Endothelial cell of umbilical vein (primary cell): Measurements from ENCODE around the gene HPX. TPM values are rescaled to one million over a fixed set of nuclear protein-coding genes. Genes with fewer than 3 reads are reported as not detected.

Source experiments
- BruUV-seq: library from RNA; stranded (reverse); fragments of 400-500 nt; replicated peaks from 2 replicates; lab custom pipeline; 2021; lab: Mats Ljungman, UMichigan
- CTCF ChIA-PET: fragments of 300-600, 350-600 bp; sonication (Branson Sonifier 250); formaldehyde crosslinking; loops from one replicate; lab custom pipeline; 2021; ENCODE audit warnings: antibody characterized with exemption, inconsistent platforms; lab: Charles Lee
- POLR2A ChIA-PET: fragments of 300-600, 350-600 bp; sonication (Branson Sonifier 250); formaldehyde crosslinking; loops from one replicate; lab custom pipeline; 2021; ENCODE audit warnings: antibody characterized with exemption, inconsistent platforms; lab: Charles Lee
- DNase-seq: peaks from one replicate; pipeline ENCODE4 v3.0.0-alpha.2; 2011; ENCODE audit warnings: low read depth, low spot score
- FAIRE-seq: peaks from 2 replicates; lab custom pipeline; 2011; peaks lifted over from hg19 to GRCh38; lab: Jason Lieb, UNC
- H2AFZ ChIP-seq: 2 replicates; pipeline ENCODE4 v1.6.0; 2012; ENCODE audit warnings: low read depth, low read length, control low read depth, inconsistent platforms
- H3K27ac ChIP-seq: 2 replicates; pipeline ENCODE4 v1.5.1; 2011; ENCODE audit warnings: low read depth, mild to moderate bottlenecking, control low read depth, low read length, moderate library complexity; ENCODE audit not compliant: insufficient read depth
- H3K27me3 ChIP-seq, 2 experiments: 2 replicates each; pipeline versions ENCODE4 v1.6.0 to v1.6.1; 2011; ENCODE audit warnings: low read length in 2 of 2, mixed read lengths in 1 of 2; ENCODE audit not compliant: control insufficient read depth in 2 of 2, insufficient read depth in 2 of 2
- H3K36me3 ChIP-seq, 2 experiments: 2 replicates in 1 of 2; 3 replicates in 1 of 2; pipeline ENCODE4 v1.5.1; 2011; ENCODE audit warnings: low read length in 2 of 2, mild to moderate bottlenecking in 1 of 2, moderate library complexity in 1 of 2; ENCODE audit not compliant: control insufficient read depth in 2 of 2, insufficient read depth in 2 of 2; ENCODE audit errors: extremely low read depth in 1 of 2
- H3K4me1 ChIP-seq: 3 replicates; pipeline ENCODE4 v1.5.1; 2011; ENCODE audit warnings: mild to moderate bottlenecking, low read length; ENCODE audit not compliant: control insufficient read depth, insufficient read depth; ENCODE audit errors: extremely low read depth
- H3K4me2 ChIP-seq: 2 replicates; pipeline ENCODE4 v1.6.1; 2011; ENCODE audit warnings: low read length, control low read depth, mixed read lengths; ENCODE audit not compliant: insufficient read depth
- H3K4me3 ChIP-seq, 3 experiments: fragments of 200-600 bp in 1 of 3; sonication (generic), shearing (Covaris generic) in 1 of 3; replicated peaks in 1 of 3; 2 replicates each; pipeline ENCODE4 v1.5.1; 2011 to 2016; ENCODE audit warnings: control low read depth in 3 of 3, low read length in 3 of 3, mild to moderate bottlenecking in 2 of 3, inconsistent platforms in 1 of 3, low read depth in 1 of 3, moderate library complexity in 1 of 3; ENCODE audit not compliant: insufficient read depth in 1 of 3
- H3K79me2 ChIP-seq: 2 replicates; pipeline ENCODE4 v1.6.0; 2012; ENCODE audit warnings: low read length, inconsistent platforms; ENCODE audit not compliant: control insufficient read depth, insufficient read depth
- H3K9ac ChIP-seq: replicated peaks from 2 replicates; pipeline ENCODE3; 2011; ENCODE audit warnings: low read length, control low read depth; ENCODE audit not compliant: insufficient read depth; ENCODE audit errors: extremely low read depth
- H3K9me1 ChIP-seq: replicated peaks from 3 replicates; pipeline ENCODE4 v1.6.0; 2011; ENCODE audit warnings: mild to moderate bottlenecking, low read length; ENCODE audit not compliant: control insufficient read depth, insufficient read depth; ENCODE audit errors: extremely low read depth
- H3K9me3 ChIP-seq: replicated peaks from 2 replicates; pipeline ENCODE4 v1.5.1; 2012; ENCODE audit warnings: low read length, inconsistent platforms; ENCODE audit not compliant: control insufficient read depth, insufficient read depth
- H4K20me1 ChIP-seq: replicated peaks from 2 replicates; pipeline ENCODE3; 2011; ENCODE audit warnings: mild to moderate bottlenecking, low read length; ENCODE audit not compliant: control insufficient read depth, insufficient read depth; ENCODE audit errors: extremely low read depth
- CTCF ChIP-seq, 2 donors: IDR thresholded peaks; 1 replicate in 1 of 2; 2 replicates in 1 of 2; pipeline ENCODE4 v1.5.1; 2011; ENCODE audit warnings: low read length in 2 of 2, mild to moderate bottlenecking in 2 of 2, moderate library complexity in 2 of 2, control low read depth in 1 of 2, inconsistent platforms in 1 of 2, low read depth in 1 of 2; ENCODE audit not compliant: insufficient read depth in 1 of 2; ENCODE audit errors: extremely low read depth in 1 of 2
- EZH2 ChIP-seq: IDR thresholded peaks from 2 replicates; pipeline ENCODE4 v1.6.1; 2012; ENCODE audit warnings: borderline replicate concordance, low read depth, mild to moderate bottlenecking, moderate library complexity, low read length, inconsistent platforms; ENCODE audit not compliant: severe bottlenecking
- FOS ChIP-seq: IDR thresholded peaks from 2 replicates; pipeline ENCODE4 v1.6.1; 2011; ENCODE audit warnings: mild to moderate bottlenecking, low read length, moderate library complexity, borderline replicate concordance; ENCODE audit not compliant: insufficient read depth
- GATA2 ChIP-seq: IDR thresholded peaks from 2 replicates; pipeline ENCODE4 v1.7.0; 2011; ENCODE audit warnings: low read depth, mild to moderate bottlenecking, moderate library complexity, mixed read lengths, low read length; ENCODE audit not compliant: insufficient read length, insufficient read depth
- JUN ChIP-seq: IDR thresholded peaks from 2 replicates; pipeline ENCODE4 v1.6.1; 2011; ENCODE audit warnings: borderline replicate concordance, low read depth; ENCODE audit not compliant: insufficient read length, insufficient read depth
- MAX ChIP-seq: IDR thresholded peaks from 2 replicates; pipeline ENCODE4 v1.6.1; 2011; ENCODE audit not compliant: insufficient read depth, insufficient read length
- MYC ChIP-seq: IDR thresholded peaks from one replicate; pipeline ENCODE4 v1.6.1; 2011; ENCODE audit warnings: mild to moderate bottlenecking, low read depth, low read length
- POLR2A ChIP-seq: IDR thresholded peaks from 2 replicates; pipeline ENCODE4 v1.6.1; 2012; ENCODE audit warnings: low read depth, mild to moderate bottlenecking, control low read depth, low read length
- POLR2AphosphoS5 ChIP-seq: IDR thresholded peaks from 2 replicates; pipeline ENCODE4 v1.6.1; 2012; ENCODE audit warnings: low read depth, mild to moderate bottlenecking, control low read depth, low read length, moderate library complexity; ENCODE audit not compliant: insufficient read depth
- dilution Hi-C: fragments of 300-500 bp; cut with MboI; formaldehyde crosslinking; loops from one replicate; pipeline ENCODE4 v1.15.0; 2019; ENCODE audit warnings: low sequenced_read_pairs; ENCODE audit not compliant: extremely low pct_ligation_motif_present
- intact Hi-C: fragments of 100-400 bp; cut with micrococcal nuclease; formaldehyde crosslinking; loops from one replicate; pipeline ENCODE4 v1.10.0; 2022
- polyA plus RNA-seq, 4 experiments: library from polyadenylated mRNA; depleted of rRNA in 3 of 4; stranded (reverse) in 3 of 4; unstranded in 1 of 4; fragments of >200 nt; gene quantifications; 2 replicates each; pipeline versions ENCODE4 v1.2.1 to v1.2.3, GENCODE V29; 2011 to 2012; ENCODE audit warnings: missing spikeins in 1 of 4
- total RNA-seq: library from RNA; stranded (reverse); gene quantifications from 2 replicates; pipeline ENCODE4 v1.2.3, GENCODE V29; 2021

The HPX gene
- total and polyA plus RNA-seq, 2 donors (not counting 3 experiments of a cell fraction or from before 2014, with no cell fraction given): 1.3 to 1.5 TPM

- BruUV-seq: no TSS peak
- no peak for DNase-seq
- FAIRE-seq: no peak
- H3K79me2 ChIP-seq: no peaks in the 10 kb centered on the region
- peaks cover 0 to 10% of the 10 kb centered on the region in 2 experiments for H3K36me3 ChIP-seq
- intact Hi-C loops (no loop called here), dilution Hi-C loops (no loop called here)
- no peak overlapping the region for H3K4me2 ChIP-seq
- no peaks in the 10 kb centered on the region for H4K20me1 ChIP-seq
- no peak overlapping the region for H3K4me3 ChIP-seq
- ChIA-PET POLR2A (no interaction called here), CTCF (interaction anchor here (1.3 to 2.6 kb wide), 4 partner anchors 10 to 33 kb away, joined by 5 to 12 read pairs (median 11); no protein-coding TSS in a partner anchor)
- no peak overlapping the region for H3K27ac ChIP-seq
- H3K9me3 ChIP-seq: no peaks in the 10 kb centered on the region
- no peaks in the 10 kb centered on the region for H3K9me1 ChIP-seq
- no peak overlapping the region for H2AFZ ChIP-seq
- no peaks in the 10 kb centered on the region for H3K27me3 ChIP-seq
- no peak overlapping the region for H3K9ac ChIP-seq
- H3K4me1 ChIP-seq: no peaks in the 10 kb centered on the region
- TF ChIP-seq CTCF (IDR thresholded peaks at IDR 0.05; ENCODE audit: extremely low read depth in 1 of 2, insufficient read depth in 1 of 2, low read depth in 1 of 2, low read length in 2 of 2) (no peak), JUN (no peak), FOS (no peak), POLR2AphosphoS5 (no peak), MAX (no peak), MYC (no peak), GATA2 (no peak), POLR2A (no peak), EZH2 (no peak)
These were observed 29.9 kb downstream of the HPX start for GRCh38 chr11:6410695-6411430.
